ENCODE results near the gene PDXK. TPM values are rescaled to one million over a fixed set of nuclear protein-coding genes. Genes with fewer than 3 reads are reported as not detected.

Gene PDXK
- total RNA-seq, 6 experiments from 2014 or later, result 154 to 160 (median 157) TPM

DNA sequence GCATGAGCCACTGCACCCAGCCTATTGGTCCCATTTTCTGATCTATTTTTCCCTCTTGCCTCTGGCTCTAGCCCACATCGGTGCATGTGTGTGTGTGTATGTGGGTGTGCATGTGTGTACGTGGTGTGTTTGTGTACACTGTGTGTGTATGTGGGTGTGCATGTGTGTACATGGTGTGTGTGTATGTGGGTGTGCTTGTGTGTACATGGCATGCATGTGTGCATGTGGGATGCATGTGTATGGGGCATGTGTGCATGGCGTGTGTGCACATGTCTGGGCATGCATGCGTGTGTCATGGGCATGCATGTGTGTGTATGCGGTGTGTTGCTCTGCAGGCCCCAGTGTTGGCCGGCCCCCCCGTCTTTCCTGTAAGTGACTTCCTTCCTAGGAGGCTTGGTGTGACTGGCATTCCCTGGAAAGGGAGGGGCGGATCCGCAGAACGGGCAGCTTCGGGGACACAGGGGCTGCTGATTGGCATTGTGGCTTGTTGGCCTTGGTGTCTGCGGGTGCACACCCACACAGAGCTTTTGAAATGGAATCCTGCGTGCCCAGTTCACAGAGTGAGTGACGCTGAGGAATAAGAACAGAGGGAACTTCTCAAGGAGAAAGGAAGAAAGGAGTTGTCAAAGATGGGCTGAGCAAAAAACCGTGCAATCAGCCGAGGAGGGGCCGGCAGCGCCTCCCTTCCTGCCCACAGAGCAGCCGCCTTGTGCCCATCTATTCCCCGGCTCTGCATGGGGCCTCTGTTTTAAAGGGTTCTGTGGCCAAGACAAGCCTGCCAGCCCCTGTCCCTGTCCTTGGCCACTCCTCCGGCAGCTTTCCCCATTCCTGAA, 8.0 kb downstream of the PDXK start:
- no peaks in the 10 kb centered on the region; the same call in none of the 2 replicates for H3K27me3 Mint-ChIP-seq (ENCODE audit: insufficient read depth)
- peaks cover 52% of the 10 kb centered on the region for H3K4me1 Mint-ChIP-seq (ENCODE audit: low read depth)
- DNase-seq, result no peak
- H3K27ac Mint-ChIP-seq, result peak overlapping the region; percentile 98
- peaks cover 5% of the 10 kb centered on the region; the same call in 1 of the 2 replicates for H3K36me3 Mint-ChIP-seq (ENCODE audit: low read depth)
- H3K9me3 Mint-ChIP-seq, result no peaks in the 10 kb centered on the region
- 0 out of 2 replicates have a peak overlapping the region, but pooled peaks have one; percentile 21 for H3K4me3 Mint-ChIP-seq
- TF ChIP-seq CTCF (IDR thresholded peaks at IDR 0.05), result no peak

- Mint-ChIP-seq H3K4me1 (ENCODE audit: low read depth) (peaks cover 55% of the 10 kb centered on the region), H3K27me3 (ENCODE audit: insufficient read depth) (no peaks in the 10 kb centered on the region; the same call in none of the 2 replicates), H3K4me3 (peak overlapping the region; percentile 89), H3K36me3 (ENCODE audit: low read depth) (peaks cover 5% of the 10 kb centered on the region; the same call in 1 of the 2 replicates), H3K27ac (peak overlapping the region; percentile 98), H3K9me3 (no peaks in the 10 kb centered on the region)
- no peak for DNase-seq
- TF ChIP-seq CTCF (IDR thresholded peaks at IDR 0.05), result peak; percentile 50; the same call in 1 of the 2 replicates
These were observed 8.7 kb downstream of the PDXK start for GRCh38 chr21:43727519-43728153.

DNA sequence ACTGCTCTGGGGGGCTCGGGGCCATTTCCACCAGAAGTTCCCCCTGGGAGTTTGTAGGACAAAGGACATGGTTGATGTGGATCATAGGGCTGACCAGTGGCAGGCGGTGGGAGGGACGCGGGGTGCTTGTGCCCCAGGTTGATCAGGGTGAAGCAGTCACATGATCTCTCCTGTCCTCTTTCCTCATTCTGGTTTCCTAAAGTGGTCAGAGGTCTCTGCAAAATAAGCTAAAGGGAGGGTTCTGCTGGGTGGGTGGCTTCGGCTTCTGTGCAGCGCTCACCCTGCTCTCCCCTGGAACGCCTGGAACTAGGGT, 9.2 kb downstream of the PDXK start:
- no peaks in the 10 kb centered on the region; the same call in none of the 2 replicates for H3K27me3 Mint-ChIP-seq (ENCODE audit: insufficient read depth)
- DNase-seq, result no peak
- no peaks in the 10 kb centered on the region for H3K9me3 Mint-ChIP-seq
- H3K27ac Mint-ChIP-seq, result peak overlapping the region; percentile 98
- H3K4me3 Mint-ChIP-seq, result peak overlapping the region; percentile 89
- peaks cover 5% of the 10 kb centered on the region; the same call in 1 of the 2 replicates for H3K36me3 Mint-ChIP-seq (ENCODE audit: low read depth)
- TF ChIP-seq CTCF (IDR thresholded peaks at IDR 0.05), result no peak
- peaks cover 60% of the 10 kb centered on the region for H3K4me1 Mint-ChIP-seq (ENCODE audit: low read depth)

GRCh38 chr21:43728467-43729390, 9.8 kb downstream of the PDXK start:
- DNase-seq, result peak; percentile 99
- Mint-ChIP-seq H3K4me1 (ENCODE audit: low read depth) (peaks cover 66% of the 10 kb centered on the region), H3K9me3 (no peaks in the 10 kb centered on the region), H3K27ac (peak overlapping the region; percentile 98), H3K36me3 (ENCODE audit: low read depth) (peaks cover 5% of the 10 kb centered on the region; the same call in 1 of the 2 replicates), H3K27me3 (ENCODE audit: insufficient read depth) (peaks cover 2% of the 10 kb centered on the region), H3K4me3 (peak overlapping the region; percentile 89)
- TF ChIP-seq CTCF (IDR thresholded peaks at IDR 0.05), result peak; percentile 82

DNA sequence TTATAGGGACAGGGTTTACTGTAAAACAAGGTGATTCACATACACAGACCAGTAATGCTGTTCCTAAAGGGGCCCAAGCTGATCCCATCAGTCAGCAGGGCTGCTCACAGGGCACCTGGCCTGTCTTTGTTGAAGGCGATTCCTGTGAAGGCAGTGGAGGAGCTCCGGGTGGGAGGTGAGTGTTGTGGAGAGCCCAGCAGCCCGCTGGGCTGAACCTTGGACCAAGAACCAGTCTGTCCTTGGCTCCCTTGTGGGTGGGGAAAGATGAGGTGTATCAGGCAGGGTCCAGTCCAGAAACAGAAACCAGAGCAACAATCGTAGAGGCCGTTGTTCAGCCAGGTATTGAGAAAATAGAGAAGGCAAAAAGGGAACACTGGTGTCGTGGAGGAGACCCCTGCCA, 12.5 kb downstream of the PDXK start:
- Mint-ChIP-seq H3K4me1 (ENCODE audit: low read depth) (peaks cover 59% of the 10 kb centered on the region), H3K4me3 (no peak overlapping the region), H3K36me3 (ENCODE audit: low read depth) (peaks cover 9% of the 10 kb centered on the region; the same call in 1 of the 2 replicates), H3K9me3 (no peaks in the 10 kb centered on the region), H3K27ac (peak overlapping the region; percentile 48; the same call in 1 of the 2 replicates), H3K27me3 (ENCODE audit: insufficient read depth) (peaks cover 6% of the 10 kb centered on the region)
- no peak for DNase-seq
- no peak for TF ChIP-seq CTCF (IDR thresholded peaks at IDR 0.05)

Measured in HFFc6 (cell line).